ENCODE measurements around the gene FUBP3. TPM values are rescaled to one million over a fixed set of nuclear protein-coding genes. Genes with fewer than 3 reads are reported as not detected.

Gene FUBP3, protein sequence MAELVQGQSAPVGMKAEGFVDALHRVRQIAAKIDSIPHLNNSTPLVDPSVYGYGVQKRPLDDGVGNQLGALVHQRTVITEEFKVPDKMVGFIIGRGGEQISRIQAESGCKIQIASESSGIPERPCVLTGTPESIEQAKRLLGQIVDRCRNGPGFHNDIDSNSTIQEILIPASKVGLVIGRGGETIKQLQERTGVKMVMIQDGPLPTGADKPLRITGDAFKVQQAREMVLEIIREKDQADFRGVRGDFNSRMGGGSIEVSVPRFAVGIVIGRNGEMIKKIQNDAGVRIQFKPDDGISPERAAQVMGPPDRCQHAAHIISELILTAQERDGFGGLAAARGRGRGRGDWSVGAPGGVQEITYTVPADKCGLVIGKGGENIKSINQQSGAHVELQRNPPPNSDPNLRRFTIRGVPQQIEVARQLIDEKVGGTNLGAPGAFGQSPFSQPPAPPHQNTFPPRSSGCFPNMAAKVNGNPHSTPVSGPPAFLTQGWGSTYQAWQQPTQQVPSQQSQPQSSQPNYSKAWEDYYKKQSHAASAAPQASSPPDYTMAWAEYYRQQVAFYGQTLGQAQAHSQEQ
- total RNA-seq, result 37.4 TPM

GRCh38 chr9:130578865-130579737 is at the start of gene FUBP3:
Gene FUBP3 (plus strand): TSS chr9:130579577. CDS start chr9:130579681, 104 bp downstream.
- DNase-seq, result peak; percentile 97

DNA sequence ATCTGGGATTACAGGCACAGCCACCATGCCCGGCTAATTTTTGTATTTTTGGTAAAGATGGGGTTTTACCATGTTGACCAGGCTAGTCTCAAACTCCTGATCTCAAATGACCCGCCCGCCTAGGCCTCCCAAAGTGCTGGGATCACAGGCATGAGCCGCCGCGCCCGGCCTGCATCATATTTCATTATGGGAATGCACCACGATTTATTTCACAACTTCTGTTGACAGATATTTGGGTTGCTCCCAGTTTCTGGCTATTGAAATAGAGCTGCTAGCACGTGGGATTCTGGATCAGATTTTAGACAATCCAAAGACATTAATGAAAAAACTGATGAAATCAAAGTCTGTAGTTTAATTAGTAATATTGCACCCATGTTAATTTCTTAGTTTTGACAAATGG is 48.4 kb upstream of the FUBP3 start:
- DNase-seq, result peak; percentile 67

DNA sequence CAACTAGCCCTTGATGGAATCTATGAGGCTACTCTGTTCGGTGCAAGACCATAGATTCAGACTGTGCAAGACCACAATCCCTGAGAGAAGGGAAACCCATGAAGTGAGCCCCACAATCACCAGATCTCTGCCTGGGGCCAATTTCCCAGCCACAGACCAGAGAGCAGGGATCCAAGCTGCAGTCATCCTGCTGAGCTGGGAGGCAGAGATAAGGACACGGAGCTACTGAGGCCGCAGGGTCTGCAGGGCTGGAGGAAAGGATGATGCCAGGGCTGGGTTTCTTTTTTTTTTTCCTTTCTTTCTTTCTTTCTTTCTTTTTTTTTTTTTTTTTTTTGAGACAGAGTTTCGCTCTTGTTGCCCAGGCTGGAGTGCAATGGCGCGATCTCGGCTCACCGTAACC is 47.7 kb upstream of the FUBP3 start:
- DNase-seq, result no peak

DNA sequence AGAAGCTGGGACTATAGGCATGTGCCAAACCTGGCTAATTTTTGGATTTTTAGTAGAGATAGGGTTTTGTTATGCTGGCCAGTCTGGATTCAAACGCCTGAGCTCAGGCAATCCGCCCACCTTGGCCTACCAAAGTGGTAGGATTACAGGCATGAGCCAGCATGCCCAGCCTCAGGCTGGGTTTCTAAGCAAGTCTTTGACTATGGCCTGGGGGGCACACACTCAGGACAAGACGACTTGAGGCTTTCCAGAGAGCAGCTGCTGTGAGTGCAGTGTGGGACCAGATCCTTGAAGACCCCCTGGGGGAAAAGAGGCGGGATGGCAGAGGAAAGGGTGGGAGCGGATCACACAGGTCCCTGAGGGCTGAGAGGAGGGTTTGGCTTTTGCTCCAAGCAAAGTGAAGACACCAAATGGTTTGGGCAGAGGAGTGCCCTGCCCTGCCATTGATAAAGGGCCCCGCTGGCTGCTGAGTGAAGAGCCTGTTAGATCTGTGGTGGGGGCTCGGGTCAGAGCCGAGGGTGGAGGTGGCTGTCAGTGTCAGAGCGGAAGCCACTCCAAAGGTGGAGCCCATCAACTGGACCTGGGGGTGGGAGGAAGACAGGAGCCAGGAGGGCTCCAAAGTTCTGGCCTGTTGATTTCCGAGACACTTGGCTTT is 46.8 kb upstream of the FUBP3 start:
- no peak for DNase-seq

DNA sequence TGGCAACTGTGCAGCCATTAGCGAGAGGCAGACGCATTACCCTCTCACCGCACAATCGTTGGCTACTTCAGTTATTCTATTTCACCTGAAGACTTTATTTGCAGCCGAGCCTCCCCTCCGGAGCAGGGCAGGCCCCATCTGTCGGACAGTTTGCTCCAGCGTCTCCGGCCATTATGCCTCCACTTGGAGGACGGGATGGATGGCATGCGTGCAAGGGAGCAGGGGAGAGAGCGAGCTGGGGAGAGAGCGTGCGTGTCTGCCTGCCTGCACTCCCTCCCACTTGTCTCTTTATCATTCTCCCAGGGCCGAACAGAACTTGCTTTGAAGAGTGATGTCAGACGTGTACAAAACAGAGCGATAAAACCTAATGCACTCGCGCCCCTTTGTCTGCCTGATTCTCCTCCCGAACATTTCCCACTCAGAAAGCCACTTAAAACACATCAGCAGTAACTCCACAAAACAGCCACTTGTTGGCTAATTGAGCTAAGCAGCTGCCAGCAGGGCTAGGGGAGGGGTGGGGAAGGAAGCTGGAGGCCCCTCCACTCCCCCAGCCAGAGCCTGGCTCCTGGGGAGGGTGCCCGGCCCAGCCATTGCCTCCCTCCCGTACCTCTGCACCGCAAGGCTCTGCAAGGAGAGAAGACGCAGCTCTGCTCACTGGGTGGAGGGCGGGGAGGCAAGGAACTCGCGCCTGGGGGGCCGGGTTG is 43.4 kb upstream of the FUBP3 start:
- peak; percentile 54 for DNase-seq

DNA sequence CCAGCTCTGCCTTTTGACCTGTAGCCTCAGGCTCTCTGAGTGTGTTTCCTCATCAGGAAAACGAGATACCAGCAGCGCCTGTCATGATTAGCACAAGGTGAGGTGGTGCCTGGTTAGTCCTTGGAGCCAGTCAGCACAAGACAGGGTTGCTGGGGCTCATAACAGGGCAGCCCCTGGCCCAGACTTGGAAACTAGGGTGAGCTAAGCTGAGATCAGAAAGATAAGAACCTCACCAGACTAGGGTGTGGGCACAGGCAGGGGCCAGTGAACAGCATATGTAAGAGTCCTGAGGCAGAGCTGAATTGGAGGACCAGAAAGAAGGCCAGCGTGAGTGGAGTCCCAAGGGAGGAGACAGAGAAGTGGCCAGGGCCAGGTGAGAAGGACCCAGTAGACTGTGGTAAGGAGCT is 42.7 kb upstream of the FUBP3 start:
- no peak for DNase-seq

DNA sequence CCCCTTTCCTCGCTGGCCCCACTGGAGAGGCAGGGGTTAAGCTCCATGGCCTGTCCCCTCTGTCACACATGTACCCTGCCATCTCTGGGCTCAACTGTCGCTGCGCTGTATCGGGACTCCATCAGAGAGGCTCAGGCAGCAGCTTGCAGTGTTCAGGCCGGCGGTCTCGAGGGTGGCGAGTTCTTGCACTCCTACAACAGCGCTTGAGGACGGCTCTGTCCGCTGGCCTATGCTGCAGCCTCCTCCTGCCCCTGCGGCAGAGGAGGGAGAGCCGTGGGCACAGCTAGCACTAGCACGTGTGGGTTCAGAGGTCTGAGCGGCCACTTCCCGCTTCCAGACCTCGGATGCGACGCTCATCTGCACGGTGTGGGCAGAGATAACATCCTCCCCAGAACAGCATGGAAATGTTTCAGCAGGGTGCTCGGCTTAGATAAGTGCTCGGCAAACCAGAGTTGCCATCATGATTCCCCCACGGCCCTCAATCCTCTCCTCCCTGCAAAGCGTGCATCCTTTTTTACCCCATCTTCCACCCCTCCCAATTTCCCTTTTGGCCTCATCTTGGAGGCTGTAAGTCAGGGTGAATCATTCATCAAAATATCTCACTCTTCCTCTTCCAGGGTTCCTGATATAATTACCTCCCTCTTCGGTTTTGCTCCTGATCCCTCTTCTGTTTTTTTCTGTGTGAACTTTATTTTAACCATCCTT is 41.9 kb upstream of the FUBP3 start:
- no peak for DNase-seq

DNA sequence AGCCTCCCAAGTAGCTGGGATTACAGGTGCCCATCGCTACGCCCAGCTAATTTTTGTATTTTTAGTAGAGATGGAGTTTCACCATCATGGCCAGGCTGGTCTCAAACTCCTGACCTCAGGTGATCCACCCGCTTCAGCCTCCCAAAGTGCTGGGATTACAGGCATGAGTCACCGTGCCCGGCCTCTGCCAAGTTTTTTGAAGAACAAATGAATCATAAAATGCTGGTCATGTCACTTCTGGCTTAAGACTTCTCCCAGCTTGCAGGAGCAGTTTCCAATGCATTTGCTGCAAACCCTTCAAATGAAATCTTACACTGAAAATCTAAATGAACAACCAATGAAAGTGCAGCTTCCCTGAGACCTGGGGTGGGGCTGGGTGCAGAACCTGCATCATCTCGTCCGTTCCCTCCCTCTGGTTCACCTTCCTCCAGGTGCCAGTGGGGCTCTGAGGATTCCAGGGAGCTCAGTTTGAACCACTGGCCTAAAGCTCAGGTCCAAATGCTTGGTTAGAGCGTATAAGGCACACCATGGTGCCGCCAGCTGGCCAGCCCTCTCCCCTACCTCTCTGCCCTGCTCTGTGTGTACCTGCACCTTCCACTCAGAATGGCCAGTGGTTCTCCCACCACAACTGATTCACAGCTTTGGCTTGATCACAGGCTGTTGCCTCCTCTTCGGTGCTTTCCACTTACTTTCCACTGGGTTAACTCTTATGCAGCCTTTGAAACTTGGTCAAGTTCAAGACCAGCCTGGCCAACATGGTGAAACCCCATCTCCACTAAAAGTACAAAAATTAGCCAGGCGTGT is 39.8 kb upstream of the FUBP3 start:
- no peak for DNase-seq

DNA sequence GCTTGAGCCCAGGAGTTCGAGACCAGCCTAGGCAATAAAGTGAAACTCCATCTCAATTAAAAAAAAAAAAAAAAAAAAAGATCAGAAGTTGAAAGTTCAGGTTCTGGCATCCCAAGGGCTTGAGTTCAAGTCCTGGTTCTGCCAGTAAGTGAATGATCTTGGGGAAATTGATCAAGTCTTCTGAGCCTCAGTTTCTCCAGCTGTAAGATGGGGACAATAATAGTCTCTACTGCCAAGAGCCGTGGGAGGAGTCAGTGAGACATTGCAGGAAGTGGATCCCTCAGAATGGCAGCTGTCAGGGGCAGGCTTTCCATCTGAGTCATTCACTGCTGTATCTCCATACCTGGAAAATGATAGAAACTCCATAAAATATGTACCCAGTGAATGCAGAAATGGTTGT is 37.8 kb upstream of the FUBP3 start:
- no peak for DNase-seq

GRCh38 chr9:130542038-130542437 is 37.3 kb upstream of the FUBP3 start:
- no peak for DNase-seq

GRCh38 chr9:130542457-130543228 is 36.7 kb upstream of the FUBP3 start:
- DNase-seq, result no peak

DNA sequence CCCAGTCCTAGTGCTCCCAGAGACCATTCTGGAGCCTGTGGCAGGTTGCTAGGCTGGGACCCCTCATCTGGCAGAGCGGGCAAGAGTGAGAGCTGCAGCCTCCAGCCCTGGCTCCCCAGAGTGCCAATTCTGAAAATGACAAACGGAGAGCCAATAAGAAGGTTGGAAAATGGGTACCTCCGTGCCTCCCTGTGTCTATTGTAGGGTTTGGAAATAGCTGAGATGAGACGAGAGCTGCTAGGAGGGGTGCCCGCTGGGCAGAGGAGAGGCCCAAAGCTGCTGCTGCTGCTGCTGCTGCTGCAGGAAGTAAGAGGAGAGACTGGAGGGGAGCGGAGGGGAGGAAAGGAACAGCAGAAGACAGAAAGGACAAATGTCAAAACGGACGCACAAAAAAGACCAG is 36.0 kb upstream of the FUBP3 start:
- DNase-seq, result no peak

GRCh38 chr9:130543859-130544258 is 35.5 kb upstream of the FUBP3 start:
- no peak for DNase-seq

DNA sequence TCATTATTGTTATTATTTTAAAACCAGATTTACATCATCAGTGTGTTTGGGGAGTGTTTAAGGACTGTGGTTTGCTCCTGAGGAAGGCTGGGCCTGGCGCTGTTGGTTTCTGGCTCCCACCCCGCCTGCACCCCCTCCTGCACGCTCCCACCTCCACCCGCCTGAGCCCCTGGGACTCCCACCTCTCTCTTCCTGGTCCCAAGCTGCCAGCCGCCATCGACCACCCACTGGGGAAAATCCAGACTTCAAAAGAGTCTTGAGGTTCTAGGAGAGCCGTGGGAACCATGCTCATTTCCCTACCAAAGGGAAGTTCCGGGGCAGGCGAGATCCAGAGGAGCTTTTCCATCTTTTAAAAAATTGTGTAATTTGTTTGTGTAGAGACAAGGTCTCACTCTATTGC is 35.0 kb upstream of the FUBP3 start:
- no peak for DNase-seq

- DNase-seq, result no peak
Measured at GRCh38 chr9:130548103-130548502, 31.3 kb upstream of the FUBP3 start.

GRCh38 chr9:130549093-130549735 is 30.2 kb upstream of the FUBP3 start:
- no peak for DNase-seq

DNA sequence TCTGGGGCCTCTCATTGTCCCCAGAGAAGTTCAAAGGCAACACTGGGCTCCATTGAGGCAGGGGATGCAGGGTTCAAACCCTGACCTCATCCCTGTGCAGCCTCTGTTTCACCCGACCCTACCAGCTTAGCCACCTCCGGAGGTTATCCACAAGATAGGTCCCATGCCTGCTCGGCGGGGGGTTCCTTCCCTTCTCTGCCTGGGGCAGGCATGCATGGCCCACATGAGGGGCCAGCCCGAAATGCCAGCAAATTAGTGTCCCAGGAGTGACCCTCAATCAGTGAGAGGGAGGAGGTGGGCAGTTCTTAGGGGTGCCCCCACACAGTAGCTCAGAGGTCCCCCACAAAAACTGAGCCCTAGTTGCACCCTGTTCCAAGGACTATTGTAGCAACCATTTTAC is 24.8 kb upstream of the FUBP3 start:
- DNase-seq, result no peak

- DNase-seq, result no peak
Measured at GRCh38 chr9:130555061-130555460, 24.3 kb upstream of the FUBP3 start.

GRCh38 chr9:130555968-130556367 is 23.4 kb upstream of the FUBP3 start:
- no peak for DNase-seq
